Epithelial cell of esophagus (primary cell): ENCODE data around the gene TSC22D3.

Source experiments
- DNase-seq: peaks from one replicate; pipeline ENCODE4 v3.0.0; 2010; ENCODE audit warnings: low read depth
- H3K4me3 ChIP-seq: 2 replicates; pipeline ENCODE4 v1.5.1; 2011; ENCODE audit warnings: mild to moderate bottlenecking, low read length, control low read depth
- TF ChIP-seq, protein P1 (sequence below): IDR thresholded peaks from 2 replicates; pipeline ENCODE4 v1.5.1; 2011; ENCODE audit warnings: low read depth, mild to moderate bottlenecking, low read length, control low read depth, inconsistent platforms; ENCODE audit not compliant: insufficient read depth; ENCODE audit errors: missing control alignments

TSC22D3 gene

DNA sequence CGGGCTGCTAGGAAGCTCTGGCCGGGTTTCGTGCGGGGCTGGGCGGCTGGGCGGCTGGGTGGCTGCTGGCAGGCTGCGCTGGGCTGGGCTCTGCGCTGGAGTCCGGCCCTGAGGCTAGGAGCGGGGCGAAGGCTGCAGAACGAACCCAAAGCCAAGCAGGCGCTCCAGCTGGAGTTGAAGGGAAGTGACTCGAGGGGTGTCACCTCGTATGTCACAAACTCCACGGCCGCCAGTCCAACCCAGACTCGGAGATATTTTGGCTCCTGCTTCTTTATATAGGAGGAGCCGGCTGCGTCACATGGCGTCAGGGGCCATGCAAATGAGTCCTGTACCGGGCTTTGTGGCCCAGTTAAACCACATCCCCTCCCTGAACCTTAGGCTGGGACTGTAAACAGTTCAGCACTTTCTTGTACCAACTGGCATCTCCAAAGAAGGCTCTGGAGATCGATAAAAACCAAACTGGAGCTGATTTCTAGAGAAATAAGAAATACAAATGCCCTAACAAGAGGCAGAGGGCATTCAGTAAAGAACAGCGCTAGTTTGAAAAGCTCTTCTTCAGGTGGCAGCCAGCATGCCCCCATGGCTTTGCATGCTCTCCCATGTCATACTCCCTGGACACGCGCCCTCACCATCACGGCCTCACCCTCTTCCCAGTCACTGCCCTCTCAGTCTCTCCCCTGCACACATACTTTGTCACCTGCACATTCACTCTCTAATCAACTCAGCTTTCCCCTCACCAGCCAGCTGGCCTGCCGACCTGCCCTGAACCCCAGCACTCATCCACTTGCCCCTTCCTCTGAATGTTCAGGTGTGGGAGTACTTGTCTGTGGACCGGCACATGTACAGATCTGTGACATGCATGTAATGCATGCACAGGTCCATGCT lies 58.5 kb downstream of the TSC22D3 start:
- TF ChIP-seq, protein P1, sequence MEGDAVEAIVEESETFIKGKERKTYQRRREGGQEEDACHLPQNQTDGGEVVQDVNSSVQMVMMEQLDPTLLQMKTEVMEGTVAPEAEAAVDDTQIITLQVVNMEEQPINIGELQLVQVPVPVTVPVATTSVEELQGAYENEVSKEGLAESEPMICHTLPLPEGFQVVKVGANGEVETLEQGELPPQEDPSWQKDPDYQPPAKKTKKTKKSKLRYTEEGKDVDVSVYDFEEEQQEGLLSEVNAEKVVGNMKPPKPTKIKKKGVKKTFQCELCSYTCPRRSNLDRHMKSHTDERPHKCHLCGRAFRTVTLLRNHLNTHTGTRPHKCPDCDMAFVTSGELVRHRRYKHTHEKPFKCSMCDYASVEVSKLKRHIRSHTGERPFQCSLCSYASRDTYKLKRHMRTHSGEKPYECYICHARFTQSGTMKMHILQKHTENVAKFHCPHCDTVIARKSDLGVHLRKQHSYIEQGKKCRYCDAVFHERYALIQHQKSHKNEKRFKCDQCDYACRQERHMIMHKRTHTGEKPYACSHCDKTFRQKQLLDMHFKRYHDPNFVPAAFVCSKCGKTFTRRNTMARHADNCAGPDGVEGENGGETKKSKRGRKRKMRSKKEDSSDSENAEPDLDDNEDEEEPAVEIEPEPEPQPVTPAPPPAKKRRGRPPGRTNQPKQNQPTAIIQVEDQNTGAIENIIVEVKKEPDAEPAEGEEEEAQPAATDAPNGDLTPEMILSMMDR: no peak
- H3K4me3 ChIP-seq: peak overlapping the region; percentile 73
- DNase-seq: peak; percentile 58

- DNase-seq: peak; percentile 46
- peak overlapping the region; percentile 73 for H3K4me3 ChIP-seq
- TF ChIP-seq, protein P1: no peak
Measured at GRCh38 chrX:107716118-107716684, 59.4 kb downstream of the TSC22D3 start.

GRCh38 chrX:107715331-107716117 lies 60.1 kb downstream of the TSC22D3 start:
- TF ChIP-seq, protein P1: no peak
- peak; percentile 76 for DNase-seq
- peak overlapping the region; percentile 73 for H3K4me3 ChIP-seq

DNA sequence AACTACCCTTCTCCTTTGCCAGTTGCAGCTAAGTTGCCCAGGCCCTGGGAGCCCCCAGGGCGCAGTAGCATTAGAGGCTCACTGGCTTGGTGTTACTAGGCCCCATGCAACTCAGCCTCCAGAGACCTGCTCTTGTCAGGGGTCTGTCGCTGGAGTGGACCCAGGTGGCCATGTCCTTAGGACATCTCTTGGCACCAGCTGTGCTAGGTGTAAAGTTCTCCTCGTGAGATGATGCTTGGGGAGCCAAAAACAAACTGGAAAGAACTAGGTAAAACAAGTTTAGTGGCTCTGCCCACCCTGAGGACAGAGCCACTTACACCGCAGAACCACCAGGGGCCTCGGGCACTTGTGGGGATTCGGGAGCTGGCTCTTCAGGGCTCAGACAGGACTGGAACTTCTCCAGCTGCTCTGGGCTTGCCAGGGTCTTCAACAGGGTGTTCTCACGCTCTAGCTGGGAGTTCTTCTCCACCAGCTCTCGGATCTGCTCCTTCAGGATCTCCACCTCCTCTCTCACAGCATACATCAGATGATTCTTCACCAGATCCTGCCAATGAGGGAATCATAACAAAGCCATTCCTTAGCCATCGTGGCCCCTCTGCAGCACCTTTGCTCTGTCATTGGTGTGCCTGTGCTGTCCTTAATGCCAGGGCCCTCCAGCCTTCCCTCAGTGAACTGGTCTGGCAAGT lies 61.2 kb downstream of the TSC22D3 start:
- TF ChIP-seq, protein P1: peak; percentile 19
- no peak for DNase-seq
- H3K4me3 ChIP-seq: peak overlapping the region; percentile 73

GRCh38 chrX:107713543-107714205 lies 61.9 kb downstream of the TSC22D3 start:
- TF ChIP-seq, protein P1: no peak
- H3K4me3 ChIP-seq: peak overlapping the region; percentile 73
- DNase-seq: no peak

GRCh38 chrX:107713203-107713542 lies 62.4 kb downstream of the TSC22D3 start:
- TF ChIP-seq, protein P1: no peak
- no peak for DNase-seq
- no peak overlapping the region for H3K4me3 ChIP-seq
